HT-29 (cell line): ENCODE measurements around the gene JAGN1. TPM values are rescaled to one million over a fixed set of nuclear protein-coding genes. Genes with fewer than 3 reads are reported as not detected.
"Not testable (repeated sequence)": the region's sequence is repeated elsewhere in the genome, so short reads cannot be mapped to it uniquely, and the experiment has no call there.

ENCODE experiments used
- DNase-seq: peaks from one replicate; pipeline ENCODE4 v3.0.0-alpha.2; 2015; ENCODE audit warnings: low spot score
- total RNA-seq: library from RNA; depleted of rRNA; stranded (reverse); fragments of >200 nt; shearing (Covaris generic); gene quantifications from 2 replicates; pipeline ENCODE4 v1.2.3, GENCODE V29; 2014; rRNA removed

The JAGN1 gene
- 24.0 and 26.0 TPM in 2 replicates for total RNA-seq

DNA sequence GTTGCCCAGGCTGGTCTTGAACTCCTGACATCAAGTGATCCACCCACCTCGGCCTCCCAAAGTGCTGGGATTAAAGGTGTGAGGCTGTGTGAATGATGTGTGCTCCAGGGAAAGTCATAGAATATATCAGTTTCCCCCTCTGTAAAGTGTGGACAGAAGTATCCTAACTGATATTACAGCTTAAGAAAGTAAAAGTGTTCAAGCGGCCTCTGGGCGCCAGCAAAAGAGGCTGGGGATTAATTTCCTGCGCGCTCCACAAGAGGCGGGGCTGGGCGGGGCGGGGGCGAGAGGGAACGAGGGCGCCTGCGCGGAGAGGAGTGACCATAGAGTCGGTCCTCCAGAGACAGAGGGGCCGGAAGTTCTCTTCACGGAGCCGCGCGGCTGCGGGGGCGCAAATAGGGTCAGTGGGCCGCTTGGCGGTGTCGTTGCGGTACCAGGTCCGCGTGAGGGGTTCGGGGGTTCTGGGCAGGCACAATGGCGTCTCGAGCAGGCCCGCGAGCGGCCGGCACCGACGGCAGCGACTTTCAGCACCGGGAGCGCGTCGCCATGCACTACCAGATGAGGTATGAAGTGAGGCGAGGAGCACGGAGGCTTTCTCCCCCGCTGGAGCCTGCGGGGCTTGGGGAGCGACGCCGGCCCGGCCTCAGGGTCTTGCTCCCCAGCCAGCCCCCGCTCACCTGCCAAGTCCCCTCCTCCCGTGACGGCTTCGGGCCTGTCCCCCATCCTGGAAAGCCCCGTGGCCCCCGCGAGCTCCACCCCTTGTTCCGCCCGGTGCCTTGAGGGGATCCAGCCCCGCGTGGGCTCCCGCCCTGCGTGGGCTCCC is at the start of gene JAGN1:
Gene JAGN1, plus strand, starts transcription at position 362 of the 823 bp plus-strand sequence. Its CDS starts 113 bp downstream, at position 475.
- DNase-seq = peak; percentile 82

DNA sequence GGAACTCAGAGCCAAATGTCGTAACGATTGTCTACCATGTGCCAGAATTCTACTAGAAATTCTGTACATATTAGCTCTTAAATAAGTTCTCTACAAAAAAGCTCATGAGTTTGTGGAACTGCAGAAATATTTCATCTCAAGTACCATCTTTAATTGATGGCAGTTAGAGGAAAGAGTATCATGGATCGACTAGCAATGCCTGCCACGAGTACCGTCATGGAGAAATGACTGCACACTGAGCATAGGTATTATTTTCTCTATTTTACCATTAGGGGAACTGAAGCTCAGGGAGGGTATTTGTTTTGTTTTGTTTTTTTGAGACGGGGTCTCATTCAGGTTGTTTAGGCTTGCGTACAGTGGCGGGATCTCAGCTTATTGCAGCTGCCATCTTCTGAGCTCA is 49.4 kb upstream of the JAGN1 start:
- DNase-seq = no peak

DNA sequence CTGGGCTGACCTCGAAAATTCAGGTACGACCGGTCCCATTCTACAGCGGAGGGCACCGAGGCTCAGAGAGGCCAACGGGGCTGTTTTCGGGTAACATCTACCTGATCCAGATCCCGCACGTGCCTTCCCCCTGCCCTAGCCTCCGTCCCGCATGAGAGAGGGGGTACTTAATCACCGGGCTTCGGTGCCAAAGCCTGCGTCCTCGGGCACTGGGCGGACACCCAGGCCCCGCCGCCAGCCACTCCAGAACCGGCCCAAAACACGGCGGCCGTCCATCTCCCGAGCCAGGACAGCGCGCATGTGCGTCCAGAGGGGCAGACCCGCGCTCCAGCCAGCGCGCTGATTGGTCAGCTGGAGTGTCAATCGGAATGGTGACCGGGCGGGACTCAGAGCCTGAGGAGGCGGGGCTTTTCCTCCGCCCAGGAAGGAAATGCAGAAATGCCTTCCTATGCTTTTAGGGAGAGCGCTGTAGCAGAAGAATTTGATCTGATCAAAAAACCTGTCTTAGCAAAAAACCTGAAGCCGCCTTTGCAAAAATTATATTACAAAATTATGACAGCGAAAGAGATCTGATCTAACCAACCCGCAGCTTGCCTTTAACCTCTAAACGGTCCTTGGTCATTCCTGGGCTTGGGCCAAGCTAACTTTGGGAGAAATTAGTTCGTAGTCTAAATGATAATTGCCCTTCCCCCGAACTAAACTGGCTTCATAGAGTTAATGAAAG is 46.5 kb upstream of the JAGN1 start, which contains the start of gene RPUSD3:
Gene RPUSD3, minus strand, starts transcription at position 294 of the 724 bp plus-strand sequence. Its CDS starts 18 bp downstream, at position 276.
- DNase-seq = peak; percentile 90

DNA sequence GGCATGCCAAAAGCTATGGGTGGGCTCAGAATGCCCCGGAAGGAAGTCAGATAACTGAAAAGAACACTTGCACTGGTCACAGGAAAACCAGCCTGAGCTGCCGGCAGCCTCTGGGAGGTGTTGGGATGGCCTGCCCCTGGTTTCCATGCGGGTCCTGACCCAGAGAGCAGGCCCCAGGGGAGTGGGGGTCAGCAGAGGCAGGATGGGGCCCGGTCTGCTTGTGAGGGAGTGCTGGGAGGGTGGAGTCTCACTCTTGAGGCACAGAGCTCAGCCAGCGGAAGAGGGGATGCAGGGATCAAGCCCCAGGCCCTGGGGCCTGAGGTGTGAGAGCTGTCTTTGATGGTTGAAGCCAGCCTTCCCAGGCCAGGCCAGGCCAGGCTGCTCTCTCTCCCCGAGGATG is 44.2 kb upstream of the JAGN1 start:
- no peak for DNase-seq

DNA sequence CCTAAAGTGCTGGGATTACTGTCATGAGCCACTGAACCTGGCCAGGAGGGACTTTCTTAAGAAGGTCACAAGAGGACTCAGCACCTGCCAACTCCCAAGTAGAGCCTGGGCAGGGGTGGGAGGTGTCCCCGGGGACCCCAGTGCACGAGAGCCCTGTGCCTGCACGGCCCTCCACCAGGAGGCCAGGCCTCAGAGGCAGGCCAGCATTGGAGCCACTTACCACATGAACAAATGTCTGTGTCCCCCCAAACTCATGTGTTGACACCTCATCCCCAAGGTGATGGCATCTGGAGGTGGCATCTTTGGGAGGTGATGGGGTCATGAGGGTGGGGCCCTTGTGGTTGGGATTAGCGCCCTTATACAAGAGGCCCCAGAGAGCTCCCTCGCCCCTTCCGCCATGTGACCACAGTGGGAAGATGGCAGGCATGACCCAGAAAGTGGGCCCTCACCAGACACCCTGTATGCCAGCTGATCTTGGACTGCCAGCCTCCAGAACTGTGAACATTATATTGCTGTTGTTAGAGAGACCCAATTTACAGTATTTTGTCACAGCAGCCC is 43.4 kb upstream of the JAGN1 start:
- no peak for DNase-seq

DNA sequence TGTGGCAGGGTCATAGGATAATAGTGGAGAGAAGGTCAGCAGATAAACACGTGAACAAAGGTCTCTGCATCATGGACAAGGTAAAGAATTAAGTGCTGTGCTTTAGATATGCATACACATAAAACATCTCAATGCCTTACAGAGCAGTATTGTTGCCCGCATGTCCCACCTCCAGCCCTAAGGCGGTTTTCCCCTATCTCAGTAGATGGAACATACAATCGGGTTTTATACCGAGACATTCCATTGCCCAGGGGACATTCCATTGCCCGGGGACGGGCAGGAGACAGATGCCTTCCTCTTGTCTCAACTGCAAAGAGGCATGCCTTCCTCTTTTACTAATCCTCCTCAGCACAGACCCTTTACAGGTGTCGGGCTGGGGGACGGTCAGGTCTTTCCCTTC is 42.5 kb upstream of the JAGN1 start:
- not testable (repeated sequence) for DNase-seq

DNA sequence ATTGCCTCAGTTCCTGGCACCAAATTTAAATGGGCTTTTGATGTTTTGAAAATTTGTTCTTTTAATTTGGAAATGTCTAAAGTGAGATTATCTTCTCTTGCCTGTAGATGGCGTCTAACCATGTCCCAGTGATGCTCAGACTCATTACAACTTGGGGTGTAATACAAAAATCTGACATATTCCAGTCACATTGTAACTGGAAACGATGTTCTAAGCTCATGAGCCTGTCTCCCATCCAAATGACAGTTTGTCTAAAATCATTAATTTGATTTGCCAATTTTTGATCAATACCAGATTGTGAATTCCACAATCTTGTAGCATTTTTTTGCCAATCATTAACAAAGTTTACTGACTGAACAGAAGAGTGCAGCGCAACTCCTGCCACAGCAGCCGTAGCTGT is 41.5 kb upstream of the JAGN1 start:
- peak; percentile 27 for DNase-seq

DNA sequence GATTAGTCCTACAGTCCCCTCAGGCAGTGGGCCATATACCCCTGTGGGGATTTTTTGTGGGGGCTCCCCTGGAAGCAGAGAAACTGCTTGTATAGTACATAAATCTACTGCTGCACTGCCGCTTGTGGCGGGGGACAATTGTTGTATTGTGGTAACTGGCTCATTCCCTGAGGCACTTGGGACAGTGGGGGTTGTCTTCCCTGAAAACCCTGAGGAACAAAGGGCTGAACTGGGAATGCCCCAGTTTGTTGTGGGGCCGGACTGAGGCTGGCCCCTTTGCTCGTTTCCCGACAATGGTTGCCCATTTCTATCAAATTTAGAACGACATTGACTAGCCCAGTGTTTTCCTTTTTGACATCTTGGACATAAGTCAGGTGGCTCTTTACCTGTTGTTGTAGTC is 39.0 kb upstream of the JAGN1 start:
- DNase-seq = not testable (repeated sequence)

DNA sequence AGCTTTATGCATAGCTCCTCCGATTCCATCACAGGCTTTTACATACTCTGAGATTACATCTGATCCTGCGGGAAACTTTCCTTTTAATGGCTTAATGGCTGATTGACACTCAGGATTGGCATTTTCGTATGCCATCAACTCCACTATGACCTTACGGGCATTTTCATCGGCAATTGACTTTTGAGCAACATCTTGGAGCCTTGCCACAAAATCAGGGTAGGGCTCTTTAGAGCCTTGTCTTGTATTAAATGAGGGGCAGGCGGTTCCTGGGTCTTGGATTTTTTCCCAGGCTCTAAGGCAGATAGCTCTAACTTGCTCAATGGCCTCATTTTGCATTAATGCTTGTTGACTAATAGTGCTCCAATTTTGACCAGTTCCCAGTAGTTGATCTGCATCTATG is 38.5 kb upstream of the JAGN1 start:
- not testable (repeated sequence) for DNase-seq

DNA sequence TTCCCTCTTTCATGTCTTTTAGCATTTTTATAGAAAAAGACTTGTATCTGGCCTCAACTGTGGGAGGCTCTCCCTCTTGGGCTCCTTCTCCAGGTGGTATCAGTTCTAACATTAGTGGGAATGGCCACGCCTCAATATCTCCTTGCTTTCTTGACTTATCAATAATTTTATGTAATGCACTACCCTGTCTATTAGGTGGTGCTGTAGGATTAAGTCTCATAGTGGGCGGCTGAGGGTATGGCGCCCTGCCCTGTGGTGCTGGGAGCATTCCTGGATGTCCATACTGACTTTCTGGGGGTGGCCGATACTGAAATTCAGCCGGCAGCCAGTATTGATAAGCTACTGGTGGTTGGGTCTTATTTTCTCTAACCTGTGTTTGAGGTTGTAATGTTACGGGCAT is 37.9 kb upstream of the JAGN1 start:
- DNase-seq = no peak

DNA sequence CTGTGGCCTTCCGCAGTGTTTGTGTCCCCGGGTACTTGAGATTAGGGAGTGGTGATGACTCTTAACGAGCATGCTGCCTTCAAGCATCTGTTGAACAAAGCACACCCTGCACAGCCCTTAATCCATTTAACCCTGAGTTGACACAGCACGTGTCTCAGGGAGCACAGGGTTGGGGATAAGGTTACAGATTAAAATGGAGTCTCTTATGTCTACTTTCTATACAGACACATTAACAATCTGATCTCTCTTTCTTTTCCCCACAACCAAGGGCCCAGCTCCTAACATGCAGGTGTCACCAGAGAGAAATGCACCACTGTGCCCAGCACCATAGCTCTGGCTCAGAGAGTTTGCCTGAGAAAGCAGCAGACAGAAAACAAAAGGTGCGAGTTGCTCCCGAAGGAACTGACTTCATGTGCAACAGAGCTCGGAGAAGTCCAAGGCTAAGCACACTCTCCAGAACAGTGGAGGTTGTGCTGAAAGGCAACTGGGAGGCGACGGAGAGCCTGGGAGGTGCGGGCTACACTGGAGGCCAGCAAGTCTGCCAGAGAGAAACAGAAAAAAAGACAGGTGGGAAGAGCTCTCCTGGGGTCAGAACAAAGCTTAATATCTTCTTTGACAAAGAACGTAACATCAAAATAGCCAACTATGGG is 36.0 kb upstream of the JAGN1 start:
- DNase-seq = not testable (repeated sequence)

DNA sequence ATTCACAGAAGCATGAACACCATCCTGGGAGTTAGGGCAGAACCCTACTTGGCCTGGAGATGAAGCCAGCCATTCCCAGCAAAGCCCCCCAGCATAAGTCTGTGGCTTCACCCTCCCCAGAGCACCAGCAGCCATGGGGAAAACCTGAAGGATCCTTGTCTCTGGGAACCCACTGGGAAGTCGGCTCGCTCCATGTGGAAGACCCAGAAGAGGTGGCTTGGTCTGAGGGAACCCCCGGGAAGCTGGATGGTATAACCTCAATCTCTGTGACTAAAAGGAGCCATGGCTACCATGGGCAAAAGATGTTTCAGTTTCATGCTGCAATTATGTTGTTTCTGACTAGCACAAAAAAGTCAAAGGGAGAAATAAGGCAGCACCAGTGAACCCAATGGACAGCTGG is 34.8 kb upstream of the JAGN1 start:
- no peak for DNase-seq

DNA sequence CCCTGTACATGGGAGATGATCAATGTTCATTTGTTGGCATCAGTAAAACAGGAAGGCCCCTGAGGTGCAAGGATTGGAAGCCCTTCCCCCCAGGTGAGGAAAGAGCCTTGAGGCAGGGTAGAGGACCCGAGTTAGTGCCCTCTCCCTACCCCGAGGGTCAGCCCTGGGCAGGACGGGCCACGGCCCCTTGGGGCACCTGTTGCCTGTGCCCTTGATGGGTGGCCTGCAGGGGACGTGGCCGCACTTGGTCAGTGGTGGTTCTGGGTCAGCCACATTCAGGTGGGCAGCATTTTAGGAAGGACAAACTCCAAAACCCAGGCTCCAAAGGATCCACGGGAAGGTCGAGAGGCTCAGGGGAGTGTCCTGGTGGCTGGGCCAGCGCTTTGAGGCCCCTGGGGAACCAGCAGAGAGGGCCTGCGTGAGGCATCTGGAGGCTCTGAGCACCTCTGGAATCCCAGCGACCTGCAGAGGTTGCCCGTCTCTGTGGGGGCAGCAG is 30.8 kb upstream of the JAGN1 start:
- DNase-seq = no peak

DNA sequence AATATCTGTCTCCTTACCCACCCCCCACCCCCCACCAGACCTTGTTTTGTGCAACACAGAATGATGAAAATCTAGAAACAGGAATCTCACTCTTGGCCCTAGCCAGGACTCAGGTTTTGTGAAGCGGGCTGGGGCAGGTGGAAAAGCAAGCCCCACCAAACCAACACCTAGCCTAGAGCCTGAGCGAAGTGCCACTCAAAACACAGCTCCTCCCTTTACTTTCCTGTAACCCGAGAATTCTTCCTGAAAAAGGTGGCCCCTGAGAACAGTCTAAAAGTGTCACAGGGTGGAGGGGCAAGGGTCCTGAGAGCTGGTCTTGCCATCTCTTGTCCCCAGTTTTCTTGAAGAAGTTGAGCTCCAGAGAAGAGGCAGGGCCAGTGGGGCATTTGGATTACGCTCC is 29.2 kb upstream of the JAGN1 start:
- no peak for DNase-seq

DNA sequence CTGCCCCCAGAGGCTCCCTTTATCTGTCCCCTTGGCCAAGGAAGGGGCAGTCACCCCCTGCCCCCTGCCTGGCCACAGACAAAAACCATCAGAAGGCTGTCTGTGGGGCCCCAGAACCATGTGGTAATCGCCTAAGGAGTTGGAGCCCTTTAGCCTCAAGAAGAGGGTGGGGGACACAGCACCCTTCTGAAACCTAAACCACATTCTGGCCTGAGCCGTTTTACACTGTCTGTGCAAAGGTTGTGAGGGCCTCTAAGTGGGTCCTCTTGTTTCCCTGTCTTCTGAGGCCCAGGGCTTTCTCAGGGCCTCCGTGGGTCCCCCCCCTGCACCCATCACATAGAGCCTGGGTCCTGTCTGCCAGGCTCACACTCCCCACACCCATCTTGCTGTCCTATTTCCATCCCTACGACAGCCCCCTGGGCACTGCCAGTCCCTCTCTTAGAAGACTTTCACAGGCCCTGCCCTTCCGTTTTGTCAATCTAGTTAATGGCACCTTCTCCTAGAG is 28.7 kb upstream of the JAGN1 start:
- DNase-seq = no peak

DNA sequence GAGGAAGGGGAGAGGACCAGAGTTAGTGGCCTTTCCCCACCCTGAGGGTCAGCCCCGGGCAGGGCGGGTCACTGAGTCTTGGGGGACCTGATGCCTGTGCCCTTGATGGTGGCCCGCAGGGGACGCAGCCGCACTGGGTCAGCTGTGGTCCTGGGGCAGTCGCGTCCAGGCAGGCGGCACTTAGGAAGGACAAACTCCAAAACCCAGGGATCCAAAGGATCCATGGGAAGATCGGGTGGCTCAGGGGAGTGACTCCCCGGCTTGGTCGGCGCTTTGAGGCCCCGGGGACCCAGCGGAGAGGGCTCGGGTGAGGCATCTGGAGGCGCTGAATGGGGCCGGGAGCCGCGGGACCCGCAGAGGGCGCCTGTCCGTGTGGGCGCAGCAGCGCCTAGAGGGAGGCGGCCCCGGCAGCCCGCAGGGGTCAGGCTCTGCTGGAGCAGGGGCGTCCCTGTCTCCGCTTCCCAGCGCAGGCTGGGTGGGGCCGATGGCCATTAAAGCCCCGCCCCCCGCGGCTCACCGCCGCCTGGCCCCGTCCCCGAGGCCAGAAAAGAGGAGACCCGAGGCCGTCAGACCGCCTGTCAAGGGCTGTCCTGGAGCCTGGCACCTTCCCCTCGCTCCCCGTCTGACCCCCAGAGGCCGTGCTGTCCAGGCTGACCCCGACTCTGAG is 27.9 kb upstream of the JAGN1 start:
- peak; percentile 26 for DNase-seq

DNA sequence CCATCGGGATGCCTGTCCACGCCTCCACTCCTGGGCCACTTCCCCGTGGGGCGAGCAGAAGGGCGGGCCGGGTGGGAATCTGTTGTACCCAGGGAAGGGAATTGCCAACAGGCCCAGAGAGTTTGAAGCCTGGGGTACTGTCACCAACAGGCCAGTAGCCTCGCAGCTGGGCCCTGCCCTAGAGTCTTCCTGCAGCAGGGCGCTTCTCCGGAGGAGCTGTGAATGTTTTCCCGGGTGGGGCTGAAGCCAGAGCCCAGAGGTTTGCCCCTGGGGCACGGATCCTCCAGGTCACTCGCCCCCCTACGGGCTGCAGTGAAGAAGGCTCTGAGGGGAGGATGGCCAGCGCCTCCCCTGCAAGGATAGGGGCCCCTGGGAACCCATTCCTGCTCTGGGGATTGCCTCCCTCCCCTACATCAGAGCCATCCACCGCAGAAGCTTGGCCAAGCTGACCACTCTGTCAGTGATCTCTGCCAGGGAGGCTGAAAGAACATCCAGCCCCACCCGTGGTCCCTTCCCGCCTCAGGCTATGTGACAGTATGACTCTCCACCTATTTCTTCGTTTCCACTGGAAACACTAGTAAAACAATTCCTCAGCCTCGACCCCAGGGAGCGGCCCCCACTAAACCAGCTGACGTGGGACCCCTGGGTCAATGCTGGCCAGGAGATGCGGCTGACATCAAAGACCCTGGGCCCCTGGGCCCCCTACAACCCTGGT is 27.2 kb upstream of the JAGN1 start:
- DNase-seq = no peak

DNA sequence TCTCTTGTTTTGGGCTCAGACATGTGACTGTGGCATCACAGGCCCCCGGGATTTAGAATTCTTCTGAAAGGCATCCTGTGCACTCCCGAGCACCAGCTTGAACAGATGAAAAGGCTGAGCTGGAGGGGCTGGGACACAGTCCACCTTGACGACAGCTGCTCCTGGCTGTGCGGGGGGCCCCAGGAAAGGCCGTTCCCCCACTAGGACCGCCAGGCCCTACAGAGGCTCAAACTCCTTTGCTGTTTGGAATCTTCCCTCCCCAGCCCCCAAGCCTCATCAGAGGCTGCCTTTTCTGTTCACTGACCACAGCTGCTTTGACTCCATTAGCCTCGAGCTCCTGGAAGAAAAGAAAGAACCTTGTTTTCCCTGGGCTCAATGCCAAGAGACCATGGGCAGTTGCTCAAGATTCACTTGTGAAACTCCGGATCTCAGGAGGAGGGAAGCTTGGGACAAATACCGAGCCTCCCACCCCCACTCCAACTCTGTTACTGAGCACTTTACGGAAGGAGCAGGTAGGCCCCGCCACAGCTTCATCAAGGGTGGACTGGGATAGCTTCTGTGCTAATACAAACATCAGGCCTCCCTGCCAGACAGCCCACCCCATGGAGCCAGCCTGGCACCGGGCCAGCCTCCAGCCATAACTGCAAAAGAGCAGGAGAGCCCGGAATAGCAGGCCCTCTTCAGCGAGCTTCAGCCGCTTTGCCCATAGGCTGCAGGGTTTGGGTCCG is 26.0 kb upstream of the JAGN1 start:
- peak; percentile 54 for DNase-seq

DNA sequence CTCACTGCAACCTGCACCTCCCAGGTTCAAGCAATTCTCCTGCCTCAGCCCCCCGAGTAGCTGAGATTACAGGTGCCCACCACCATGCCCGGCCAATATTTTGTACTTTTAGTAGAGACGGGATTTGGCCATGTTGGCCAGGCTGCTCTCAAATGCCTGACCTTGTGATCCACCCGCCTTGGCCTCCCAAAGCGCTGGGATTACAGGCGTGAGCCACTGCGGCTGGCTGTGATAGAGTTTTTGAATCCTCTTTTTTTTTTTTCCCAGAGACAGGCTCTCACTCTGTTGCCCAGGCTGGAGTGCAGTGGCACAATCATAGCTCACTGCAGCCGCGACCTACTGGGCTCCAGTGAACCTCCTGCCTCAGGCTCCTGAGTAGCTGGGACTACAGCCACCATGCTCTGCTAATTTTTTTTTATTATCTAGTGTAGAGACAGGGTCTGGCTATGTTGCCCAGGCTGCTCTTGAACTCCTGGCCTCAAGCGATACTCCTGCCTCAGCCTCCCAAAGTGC is 25.2 kb upstream of the JAGN1 start:
- DNase-seq = not testable (repeated sequence)
